Activated CD4-positive, alpha-beta memory T cell treated with anti-CD3 and anti-CD28 coated beads for 36 hours (primary cell): ENCODE results near the gene DNMBP. TPM values are rescaled to one million over a fixed set of nuclear protein-coding genes. Genes with fewer than 3 reads are reported as not detected.

ENCODE experiments used
- CTCF ChIA-PET: fragments of 350-600 bp; sonication (Branson Sonifier 250); formaldehyde crosslinking; loops from one replicate; lab custom pipeline; 2021; ENCODE audit warnings: antibody characterized with exemption, inconsistent platforms; lab: Charles Lee
- POLR2A ChIA-PET: fragments of 350-600 bp; sonication (Branson Sonifier 250); formaldehyde crosslinking; loops from one replicate; lab custom pipeline; 2021; ENCODE audit warnings: antibody characterized with exemption; lab: Charles Lee
- DNase-seq: peaks from one replicate; pipeline ENCODE4 v3.0.0-alpha.2; 2020
- H3K27ac Mint-ChIP-seq: one replicate; pipeline ENCODE4 v1.8.0; 2021; ENCODE audit warnings: mixed read lengths
- H3K27me3 Mint-ChIP-seq: one replicate; pipeline ENCODE4 v1.8.0; 2021; ENCODE audit warnings: mixed read lengths
- H3K36me3 Mint-ChIP-seq: one replicate; pipeline ENCODE4 v1.8.0; 2021; ENCODE audit warnings: mixed read lengths
- H3K4me1 Mint-ChIP-seq: one replicate; pipeline ENCODE4 v1.8.0; 2021; ENCODE audit warnings: low read depth, mixed read lengths
- H3K4me3 Mint-ChIP-seq: one replicate; pipeline ENCODE4 v1.8.0; 2021; ENCODE audit warnings: mild to moderate bottlenecking, mixed read lengths
- H3K9me3 Mint-ChIP-seq: one replicate; pipeline ENCODE4 v1.8.0; 2021; ENCODE audit warnings: mixed read lengths
- intact Hi-C: fragments of 100-400 bp; cut with micrococcal nuclease; formaldehyde crosslinking; loops from one replicate; pipeline ENCODE4 v1.15.1; 2023
- total RNA-seq, 2 experiments: library from RNA; stranded (reverse); gene quantifications; one replicate each; pipeline ENCODE4 v1.2.3, GENCODE V29; 2021

DNMBP gene
- total RNA-seq, 2 experiments from 2014 or later: 2.1 to 2.2 TPM

DNA sequence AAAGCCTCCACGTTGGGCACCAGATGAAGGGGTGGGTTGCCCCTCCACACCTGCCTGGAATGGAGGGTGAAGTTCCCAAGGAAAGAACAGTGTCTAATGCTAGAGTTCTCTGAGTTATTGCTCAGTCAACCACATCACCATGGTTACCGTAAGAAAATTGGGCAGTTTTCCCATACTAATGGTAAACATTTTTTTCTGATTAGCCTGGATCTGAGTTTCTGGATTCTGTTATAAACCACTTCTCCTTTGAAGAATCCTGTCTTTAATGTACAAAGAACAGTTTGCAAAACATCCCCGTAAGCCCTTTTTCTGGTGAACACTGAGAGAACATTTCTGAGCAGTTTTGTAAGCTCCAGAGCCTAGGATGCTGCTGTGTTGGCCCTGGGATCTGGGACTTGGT lies 181.8 kb downstream of the DNMBP start:
- POLR2A ChIA-PET: no interaction called here
- no peak for DNase-seq
- Mint-ChIP-seq H3K9me3 (peaks cover 9% of the 10 kb centered on the region), H3K27me3 (no peaks in the 10 kb centered on the region), H3K4me1 (peaks cover 11% of the 10 kb centered on the region), H3K27ac (no peak overlapping the region), H3K36me3 (peaks cover 3% of the 10 kb centered on the region), H3K4me3 (no peak overlapping the region)
- CTCF ChIA-PET: interaction anchor here (0.8 to 2.8 kb wide), 2 partner anchors 17 to 218 kb away, joined by 4 to 12 read pairs; no protein-coding TSS in a partner anchor
- intact Hi-C loops: no loop called here

Other genes starting within 250 kb of the DNMBP start
- under 1 TPM; 0.57 to 0.82 TPM for gene ABCC2, start 227.3 kb downstream of the DNMBP start, total RNA-seq
- not detected for gene CPN1, start 71.9 kb upstream of the DNMBP start, total RNA-seq
- gene ERLIN1, start 176.1 kb upstream of the DNMBP start, total RNA-seq: 10 to 100 TPM; 15.4 to 16.8 TPM
- 10 to 100 TPM; 26.2 to 26.6 TPM for gene CHUK, start 219.6 kb upstream of the DNMBP start, total RNA-seq